Astrocyte (in vitro differentiated cells and primary cell): ENCODE data around the gene ST8SIA2. TPM values are rescaled to one million over a fixed set of nuclear protein-coding genes. Genes with fewer than 3 reads are reported as not detected.

Experiments
- DNase-seq: peaks from one replicate; pipeline ENCODE4 v3.0.0-alpha.2; 2010; ENCODE audit warnings: low read depth
- FAIRE-seq: peaks from 2 replicates; lab custom pipeline; 2011; peaks lifted over from hg19 to GRCh38; lab: Jason Lieb, UNC
- H2AFZ ChIP-seq: 2 replicates; pipeline ENCODE4 v1.6.0; 2012; ENCODE audit warnings: low read depth, low read length, inconsistent platforms
- H3K27ac ChIP-seq: 2 replicates; pipeline ENCODE4 v1.5.1; 2011; ENCODE audit warnings: low read depth, low read length, inconsistent platforms
- H3K27me3 ChIP-seq: 2 replicates; pipeline ENCODE4 v1.6.0; 2011; ENCODE audit warnings: low read length, inconsistent platforms; ENCODE audit not compliant: insufficient read depth
- H3K36me3 ChIP-seq: 2 replicates; pipeline ENCODE4 v1.5.1; 2011; ENCODE audit warnings: low read length, inconsistent platforms; ENCODE audit not compliant: insufficient read depth
- H3K4me1 ChIP-seq: 2 replicates; pipeline ENCODE4 v1.5.1; 2011; ENCODE audit warnings: low read length, inconsistent platforms; ENCODE audit not compliant: insufficient read depth
- H3K4me2 ChIP-seq: 2 replicates; pipeline ENCODE4 v1.6.0; 2012; ENCODE audit warnings: low read length, inconsistent platforms
- H3K4me3 ChIP-seq: 2 replicates; pipeline ENCODE4 v1.5.1; 2011; ENCODE audit warnings: low read depth, mild to moderate bottlenecking, low read length, inconsistent platforms; ENCODE audit not compliant: insufficient read depth
- H3K79me2 ChIP-seq: 2 replicates; pipeline ENCODE4 v1.6.0; 2012; ENCODE audit warnings: mild to moderate bottlenecking, low read length, inconsistent platforms; ENCODE audit not compliant: insufficient read depth
- H3K9ac ChIP-seq: 2 replicates; pipeline ENCODE4 v1.6.0; 2012; ENCODE audit warnings: mild to moderate bottlenecking, low read length, inconsistent platforms
- H3K9me3 ChIP-seq: 2 replicates; pipeline ENCODE4 v1.5.1; 2012; ENCODE audit warnings: low read depth, mild to moderate bottlenecking, low read length, inconsistent platforms; ENCODE audit not compliant: insufficient read depth
- H4K20me1 ChIP-seq: 2 replicates; pipeline ENCODE4 v1.6.0; 2012; ENCODE audit warnings: low read length, inconsistent platforms; ENCODE audit not compliant: insufficient read depth
- H3K27ac Mint-ChIP-seq: one replicate; pipeline ENCODE4 v1.8.0; 2021; ENCODE audit warnings: mild to moderate bottlenecking, mixed read lengths; ENCODE audit not compliant: unreplicated experiment
- H3K27me3 Mint-ChIP-seq: one replicate; pipeline ENCODE4 v1.8.0; 2021; ENCODE audit warnings: low read depth, mixed read lengths; ENCODE audit not compliant: unreplicated experiment
- H3K36me3 Mint-ChIP-seq: one replicate; pipeline ENCODE4 v1.8.0; 2021; ENCODE audit warnings: low read depth, mixed read lengths; ENCODE audit not compliant: unreplicated experiment
- H3K4me1 Mint-ChIP-seq: one replicate; pipeline ENCODE4 v1.8.0; 2021; ENCODE audit warnings: low read depth, mixed read lengths; ENCODE audit not compliant: unreplicated experiment
- H3K4me3 Mint-ChIP-seq: one replicate; pipeline ENCODE4 v1.8.0; 2021; ENCODE audit warnings: mild to moderate bottlenecking, moderate library complexity, mixed read lengths; ENCODE audit not compliant: unreplicated experiment
- H3K9me3 Mint-ChIP-seq: one replicate; pipeline ENCODE4 v1.8.0; 2021; ENCODE audit warnings: mild to moderate bottlenecking, mixed read lengths; ENCODE audit not compliant: unreplicated experiment
- EZH2 ChIP-seq: IDR thresholded peaks from 2 replicates; pipeline ENCODE4 v1.6.1; 2012; ENCODE audit warnings: mild to moderate bottlenecking, low read length, inconsistent platforms; ENCODE audit not compliant: insufficient read depth
- total RNA-seq: library from RNA; stranded (reverse); gene quantifications from 2 replicates; pipeline ENCODE4 v1.2.1, GENCODE V29; 2021
- TF ChIP-seq, protein P1 (sequence below): IDR thresholded peaks from 2 replicates; pipeline ENCODE4 v1.5.1; 2011; ENCODE audit warnings: low read depth, mild to moderate bottlenecking, inconsistent platforms, low read length, moderate library complexity; ENCODE audit not compliant: insufficient read depth

ST8SIA2 gene
- total RNA-seq, 1 donor from 2014 or later = 8.6 TPM

GRCh38 chr15:92425578-92426225 lies 32.0 kb downstream of the ST8SIA2 start:
- Mint-ChIP-seq H3K4me1 (peaks cover 34% of the 10 kb centered on the region), H3K9me3 (no peaks in the 10 kb centered on the region), H3K27me3 (no peaks in the 10 kb centered on the region), H3K4me3 (no peak overlapping the region), H3K27ac (no peak overlapping the region), H3K36me3 (no peaks in the 10 kb centered on the region)
- no peak overlapping the region for H3K9ac ChIP-seq
- no peak for DNase-seq
- TF ChIP-seq, protein P1, sequence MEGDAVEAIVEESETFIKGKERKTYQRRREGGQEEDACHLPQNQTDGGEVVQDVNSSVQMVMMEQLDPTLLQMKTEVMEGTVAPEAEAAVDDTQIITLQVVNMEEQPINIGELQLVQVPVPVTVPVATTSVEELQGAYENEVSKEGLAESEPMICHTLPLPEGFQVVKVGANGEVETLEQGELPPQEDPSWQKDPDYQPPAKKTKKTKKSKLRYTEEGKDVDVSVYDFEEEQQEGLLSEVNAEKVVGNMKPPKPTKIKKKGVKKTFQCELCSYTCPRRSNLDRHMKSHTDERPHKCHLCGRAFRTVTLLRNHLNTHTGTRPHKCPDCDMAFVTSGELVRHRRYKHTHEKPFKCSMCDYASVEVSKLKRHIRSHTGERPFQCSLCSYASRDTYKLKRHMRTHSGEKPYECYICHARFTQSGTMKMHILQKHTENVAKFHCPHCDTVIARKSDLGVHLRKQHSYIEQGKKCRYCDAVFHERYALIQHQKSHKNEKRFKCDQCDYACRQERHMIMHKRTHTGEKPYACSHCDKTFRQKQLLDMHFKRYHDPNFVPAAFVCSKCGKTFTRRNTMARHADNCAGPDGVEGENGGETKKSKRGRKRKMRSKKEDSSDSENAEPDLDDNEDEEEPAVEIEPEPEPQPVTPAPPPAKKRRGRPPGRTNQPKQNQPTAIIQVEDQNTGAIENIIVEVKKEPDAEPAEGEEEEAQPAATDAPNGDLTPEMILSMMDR = no peak
- FAIRE-seq = no peak
- H3K4me2 ChIP-seq = no peak overlapping the region
- no peaks in the 10 kb centered on the region for H3K9me3 ChIP-seq
- H3K79me2 ChIP-seq = no peaks in the 10 kb centered on the region
- no peak overlapping the region for H3K4me3 ChIP-seq
- no peak overlapping the region for H3K27ac ChIP-seq
- H2AFZ ChIP-seq = no peak overlapping the region
- no peaks in the 10 kb centered on the region for H3K36me3 ChIP-seq
- H4K20me1 ChIP-seq = no peaks in the 10 kb centered on the region
- no peaks in the 10 kb centered on the region for H3K27me3 ChIP-seq
- H3K4me1 ChIP-seq = peaks cover 29% of the 10 kb centered on the region

DNA sequence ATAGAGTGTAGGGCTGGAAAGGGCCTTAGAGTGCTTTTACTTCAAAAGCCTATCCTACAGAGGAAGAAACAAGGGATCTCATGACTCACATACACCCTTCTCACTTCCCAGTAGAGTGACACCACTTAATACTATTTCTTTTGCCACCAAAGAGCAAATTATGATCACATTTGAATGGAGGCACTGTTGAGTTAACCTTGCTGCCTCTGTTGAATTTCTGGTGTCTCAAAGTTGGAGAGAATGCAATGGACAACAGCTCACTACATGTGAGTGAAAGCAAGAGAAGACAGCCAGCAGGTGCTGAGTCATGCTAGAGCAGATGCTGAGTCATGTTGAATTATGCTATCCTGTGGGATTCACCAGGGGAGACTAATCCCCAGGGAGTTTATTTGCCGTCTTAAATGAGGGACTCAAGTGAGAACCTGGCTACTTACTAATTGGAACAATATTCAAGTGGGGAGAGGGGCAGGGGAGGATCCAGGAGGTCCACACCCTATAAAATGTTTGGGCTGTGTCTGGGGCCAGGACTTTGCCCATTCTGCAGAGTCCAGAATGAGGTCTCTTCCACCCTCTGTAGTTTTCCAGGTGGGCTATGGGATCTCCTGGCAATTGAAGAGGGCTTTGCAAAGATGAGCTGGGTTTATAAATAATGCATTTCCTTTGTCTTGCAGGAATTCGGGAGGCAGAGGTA lies 35.8 kb downstream of the ST8SIA2 start:
- Mint-ChIP-seq H3K4me3 (peak overlapping the region; percentile 9), H3K27ac (peak overlapping the region; percentile 85)
- DNase-seq = peak; percentile 79

More for the DNA sequence above, 35.8 kb downstream of the ST8SIA2 start:
- TF ChIP-seq EZH2 = no peak
- TF ChIP-seq, protein P1 = no peak
- H3K4me1 ChIP-seq = peaks cover 24% of the 10 kb centered on the region
- Mint-ChIP-seq H3K9me3 (no peaks in the 10 kb centered on the region), H3K36me3 (no peaks in the 10 kb centered on the region), H3K4me1 (peaks cover 29% of the 10 kb centered on the region), H3K27me3 (no peaks in the 10 kb centered on the region)
- peak overlapping the region; percentile 58 for H3K27ac ChIP-seq
- H3K4me2 ChIP-seq = peak overlapping the region; percentile 69
- H3K9ac ChIP-seq = peak overlapping the region; percentile 4
- no peaks in the 10 kb centered on the region for H4K20me1 ChIP-seq
- no peak overlapping the region for H2AFZ ChIP-seq
- H3K36me3 ChIP-seq = no peaks in the 10 kb centered on the region
- peak; percentile 98 for FAIRE-seq
- no peaks in the 10 kb centered on the region for H3K79me2 ChIP-seq
- no peaks in the 10 kb centered on the region for H3K27me3 ChIP-seq
- no peaks in the 10 kb centered on the region for H3K9me3 ChIP-seq
- H3K4me3 ChIP-seq = no peak overlapping the region
